Raji (cell line): ENCODE data around the gene MTCH2.

Source experiments
- POLR2A ChIP-seq: IDR thresholded peaks from 2 replicates; pipeline ENCODE4 v1.6.1; 2011; ENCODE audit warnings: low read depth, low read length, control low read depth; ENCODE audit not compliant: insufficient read depth

The MTCH2 gene

GRCh38 chr11:47649276-47649675, 6.9 kb upstream of the MTCH2 start:
- TF ChIP-seq POLR2A: no peak

GRCh38 chr11:47646019-47646418, 3.7 kb upstream of the MTCH2 start:
- no peak for TF ChIP-seq POLR2A

- TF ChIP-seq POLR2A: no peak
Measured at GRCh38 chr11:47645500-47645899, 3.1 kb upstream of the MTCH2 start.

- TF ChIP-seq POLR2A: no peak
Measured at GRCh38 chr11:47641600-47642098, 710 bp downstream of the MTCH2 start.

- TF ChIP-seq POLR2A: no peak
Measured at GRCh38 chr11:47631473-47631872, 10.9 kb downstream of the MTCH2 start.

GRCh38 chr11:47628026-47628425, 14.3 kb downstream of the MTCH2 start:
- no peak for TF ChIP-seq POLR2A

- no peak for TF ChIP-seq POLR2A
Measured at GRCh38 chr11:47626234-47626633, 16.1 kb downstream of the MTCH2 start.

GRCh38 chr11:47620836-47621378, 21.5 kb downstream of the MTCH2 start:
- TF ChIP-seq POLR2A: no peak

- no peak for TF ChIP-seq POLR2A
Measured at GRCh38 chr11:47617417-47617809, 24.9 kb downstream of the MTCH2 start.

- no peak for TF ChIP-seq POLR2A
Measured at GRCh38 chr11:47616726-47617416, 25.5 kb downstream of the MTCH2 start.

GRCh38 chr11:47615249-47615648, 27.1 kb downstream of the MTCH2 start:
- TF ChIP-seq POLR2A: no peak

- no peak for TF ChIP-seq POLR2A
Measured at GRCh38 chr11:47611348-47611794, 31.0 kb downstream of the MTCH2 start.

GRCh38 chr11:47609675-47610074, 32.7 kb downstream of the MTCH2 start:
- TF ChIP-seq POLR2A: no peak

GRCh38 chr11:47607380-47607779, 35.0 kb downstream of the MTCH2 start:
- TF ChIP-seq POLR2A: no peak

GRCh38 chr11:47606731-47607130, 35.6 kb downstream of the MTCH2 start:
- TF ChIP-seq POLR2A: no peak

- TF ChIP-seq POLR2A: no peak
Measured at GRCh38 chr11:47605921-47606320, 36.4 kb downstream of the MTCH2 start.

- TF ChIP-seq POLR2A: no peak
Measured at GRCh38 chr11:47603295-47603694, 39.1 kb downstream of the MTCH2 start.
